Measurements from ENCODE around the gene ITGA3. TPM values are rescaled to one million over a fixed set of nuclear protein-coding genes. Genes with fewer than 3 reads are reported as not detected.
A peak's percentile ranks its signal among the peaks of the same experiment; 100 is the strongest.

ITGA3 gene
- total RNA-seq, 6 experiments from 2014 or later: 272 to 319 (median 288) TPM

- TF ChIP-seq CTCF (IDR thresholded peaks at IDR 0.05): no peak
- no peak for DNase-seq
- Mint-ChIP-seq H3K9me3 (no peaks in the 10 kb centered on the region), H3K27ac (peak overlapping the region; percentile 66), H3K27me3 (ENCODE audit: insufficient read depth) (peaks cover 36% of the 10 kb centered on the region), H3K36me3 (ENCODE audit: low read depth) (peaks cover 27% of the 10 kb centered on the region; the same call in 1 of the 2 replicates), H3K4me3 (no peak overlapping the region; the same call in 1 of the 2 replicates), H3K4me1 (ENCODE audit: low read depth) (peaks cover 35% of the 10 kb centered on the region)
Observed at GRCh38 chr17:50091918-50092285, 36.0 kb downstream of the ITGA3 start.

DNA sequence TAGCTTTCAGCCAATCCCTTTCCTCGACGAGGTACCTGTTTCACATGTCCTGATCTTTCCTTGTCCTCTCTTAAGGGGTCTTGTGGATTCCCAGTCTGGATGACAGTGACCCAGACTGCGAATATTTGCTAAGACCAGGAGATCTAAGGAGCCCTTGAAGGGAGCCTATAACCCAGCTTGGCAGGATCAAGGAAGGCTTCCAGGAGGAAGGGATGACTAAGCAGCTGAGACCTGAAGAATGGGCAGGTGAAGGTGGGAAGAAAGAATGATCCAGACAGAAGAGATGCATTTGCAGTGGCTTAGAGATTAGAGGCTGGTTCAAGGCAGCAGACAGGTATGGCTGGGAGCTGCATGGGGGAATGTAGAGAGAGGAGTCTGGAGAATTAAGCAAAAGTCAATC, 37.3 kb downstream of the ITGA3 start:
- Mint-ChIP-seq H3K27ac (peak overlapping the region; percentile 84), H3K27me3 (ENCODE audit: insufficient read depth) (peaks cover 34% of the 10 kb centered on the region), H3K9me3 (no peaks in the 10 kb centered on the region), H3K4me1 (ENCODE audit: low read depth) (peaks cover 35% of the 10 kb centered on the region), H3K36me3 (ENCODE audit: low read depth) (peaks cover 24% of the 10 kb centered on the region; the same call in 1 of the 2 replicates), H3K4me3 (no peak overlapping the region)
- TF ChIP-seq CTCF (IDR thresholded peaks at IDR 0.05): no peak
- no peak for DNase-seq

DNA sequence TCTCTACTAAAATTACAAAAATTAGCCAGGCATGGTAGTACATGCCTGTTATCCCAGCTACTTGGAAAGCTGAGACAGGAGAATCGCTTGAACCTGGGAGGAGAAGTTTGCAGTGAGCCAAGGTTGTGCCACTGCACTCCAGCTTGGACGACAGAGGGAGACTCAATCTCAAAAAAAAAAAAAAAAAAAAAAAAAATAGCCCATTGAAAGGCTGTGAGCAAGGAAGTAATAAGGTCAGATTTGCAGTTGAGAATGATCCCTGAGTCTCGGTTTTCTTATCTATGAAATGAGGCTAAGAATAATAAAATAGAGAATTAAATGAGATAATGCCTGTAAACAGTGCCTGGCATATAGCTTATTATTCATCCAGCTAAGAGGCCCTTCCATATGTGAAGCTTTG, 37.9 kb downstream of the ITGA3 start:
- no peak for TF ChIP-seq CTCF (IDR thresholded peaks at IDR 0.05)
- peaks cover 34% of the 10 kb centered on the region for H3K27me3 Mint-ChIP-seq (ENCODE audit: insufficient read depth)
- H3K9me3 Mint-ChIP-seq: no peaks in the 10 kb centered on the region
- peaks cover 18% of the 10 kb centered on the region; the same call in 1 of the 2 replicates for H3K36me3 Mint-ChIP-seq (ENCODE audit: low read depth)
- peak overlapping the region; percentile 90; the same call in 1 of the 2 replicates for H3K4me3 Mint-ChIP-seq
- H3K27ac Mint-ChIP-seq: peak overlapping the region; percentile 84
- H3K4me1 Mint-ChIP-seq (ENCODE audit: low read depth): peaks cover 35% of the 10 kb centered on the region
- no peak for DNase-seq

- Mint-ChIP-seq H3K27me3 (ENCODE audit: insufficient read depth) (peaks cover 32% of the 10 kb centered on the region), H3K36me3 (ENCODE audit: low read depth) (peaks cover 13% of the 10 kb centered on the region; the same call in 1 of the 2 replicates)
Observed at GRCh38 chr17:50094243-50094752, 38.4 kb downstream of the ITGA3 start.

GRCh38 chr17:50094753-50095619, 39.1 kb downstream of the ITGA3 start, which contains the start of gene PDK2:
Gene PDK2, plus strand, starts transcription at chr17:50095351. Its CDS starts 85 bp downstream, at chr17:50095436.
- peaks cover 32% of the 10 kb centered on the region for H3K27me3 Mint-ChIP-seq (ENCODE audit: insufficient read depth)
- H3K4me1 Mint-ChIP-seq (ENCODE audit: low read depth): peaks cover 41% of the 10 kb centered on the region
- DNase-seq: peak; percentile 91
- peak within 1 kb of the TSS; percentile 84 for H3K27ac Mint-ChIP-seq
- peaks cover 12% of the 10 kb centered on the region; the same call in 1 of the 2 replicates for H3K36me3 Mint-ChIP-seq (ENCODE audit: low read depth)
- H3K4me3 Mint-ChIP-seq: peak within 1 kb of the TSS; percentile 90
- no peak for TF ChIP-seq CTCF (IDR thresholded peaks at IDR 0.05)
- no peaks in the 10 kb centered on the region for H3K9me3 Mint-ChIP-seq

More at GRCh38 chr17:50094243-50094752, 38.4 kb downstream of the ITGA3 start:
- peak; percentile 98 for TF ChIP-seq CTCF (IDR thresholded peaks at IDR 0.05)
- peak overlapping the region; percentile 84 for H3K27ac Mint-ChIP-seq
- peaks cover 35% of the 10 kb centered on the region for H3K4me1 Mint-ChIP-seq (ENCODE audit: low read depth)
- no peaks in the 10 kb centered on the region for H3K9me3 Mint-ChIP-seq
- peak; percentile 76 for DNase-seq
- peak overlapping the region; percentile 90 for H3K4me3 Mint-ChIP-seq

Data from HFFc6 (cell line).